ENCODE results near the gene VPS9D1.

The VPS9D1 gene

GRCh38 chr16:89657442-89658220, 63.1 kb downstream of the VPS9D1 start, which contains the start of the genes CHMP1A and SPATA33:
TSS of gene CHMP1A (minus strand) at chr16:89657708. CDS start at chr16:89657588, 120 bp downstream.
TSS of gene SPATA33 (plus strand) at chr16:89657836. CDS start at chr16:89657912, 76 bp downstream.
- DNase-seq = peak; percentile 91 to 93

Data from CD4-positive, alpha-beta T cell treated with Interleukin-1 beta for 1 hour (primary cell).